Vagina (tissue), 2 donors: ENCODE measurements around the gene ASTN2.

Source experiments
- CTCF ChIP-seq, 3 experiments: fragments of 450-650 bp in 2 of 3; fragments of 200-600 bp in 1 of 3; sonication (generic) in 1 of 3; IDR thresholded peaks; one replicate each; pipeline ENCODE4 v1.5.1; 2017 to 2019; ENCODE audit warnings: antibody characterized with exemption in 3 of 3, mild to moderate bottlenecking in 2 of 3, moderate library complexity in 2 of 3
- POLR2A ChIP-seq, 2 donors: fragments of 450-650 bp; IDR thresholded peaks; one replicate each; pipeline ENCODE4 v1.6.1; 2017; ENCODE audit warnings: antibody characterized with exemption in 2 of 2, mild to moderate bottlenecking in 2 of 2, moderate library complexity in 2 of 2
- POLR2AphosphoS5 ChIP-seq, 2 donors: sonication (generic); formaldehyde crosslinking; IDR thresholded peaks; one replicate each; pipeline ENCODE4 v1.9.0; 2017; ENCODE audit warnings: antibody characterized with exemption in 2 of 2, mild to moderate bottlenecking in 2 of 2, low read depth in 1 of 2; ENCODE audit not compliant: insufficient read depth in 1 of 2

- TF ChIP-seq CTCF (IDR thresholded peaks at IDR 0.05), result no peak
- no peak for TF ChIP-seq POLR2AphosphoS5 (IDR thresholded peaks at IDR 0.05; ENCODE audit: insufficient read depth in 1 of 2, low read depth in 1 of 2)
- no peak for TF ChIP-seq POLR2A (IDR thresholded peaks at IDR 0.05)
Observed at GRCh38 chr9:116717150-116717549, 697.7 kb downstream of the ASTN2 start.
